CD4-positive, alpha-beta memory T cell (primary cell): ENCODE results near the gene FNDC5. TPM values are rescaled to one million over a fixed set of nuclear protein-coding genes. Genes with fewer than 3 reads are reported as not detected.

ENCODE experiments used
- CTCF ChIA-PET: fragments of 350-600 bp; sonication (Branson Sonifier 250); formaldehyde crosslinking; loops from one replicate; lab custom pipeline; 2021; ENCODE audit warnings: inconsistent platforms; ENCODE audit not compliant: partially characterized antibody; lab: Charles Lee
- POLR2A ChIA-PET: fragments of 350-600 bp; sonication (Branson Sonifier 250); formaldehyde crosslinking; loops from one replicate; lab custom pipeline; 2021; ENCODE audit not compliant: partially characterized antibody; lab: Charles Lee
- DNase-seq, 5 donors: peaks; one replicate each; pipeline versions ENCODE4 v3.0.0 to v3.0.0-alpha.2; 2020 to 2022; ENCODE audit warnings: mixed read lengths in 1 of 5
- H3K27ac ChIP-seq: one replicate; pipeline ENCODE4 v1.7.0; 2013; ENCODE audit warnings: low read depth, low read length
- H3K27me3 ChIP-seq: 2 replicates; pipeline ENCODE4 v1.7.0; 2013; ENCODE audit warnings: mild to moderate bottlenecking, low read length, moderate library complexity; ENCODE audit not compliant: insufficient read depth
- H3K36me3 ChIP-seq: 2 replicates; pipeline ENCODE4 v1.7.0; 2013; ENCODE audit warnings: mild to moderate bottlenecking, low read length, moderate library complexity; ENCODE audit not compliant: insufficient read depth
- H3K4me1 ChIP-seq: 2 replicates; pipeline ENCODE4 v1.7.0; 2013; ENCODE audit warnings: mild to moderate bottlenecking, low read length, moderate library complexity; ENCODE audit not compliant: insufficient read depth
- H3K4me3 ChIP-seq, 2 donors: one replicate each; pipeline ENCODE4 v1.7.0; 2013; ENCODE audit warnings: low read length in 2 of 2, mild to moderate bottlenecking in 1 of 2
- H3K9me3 ChIP-seq, 2 donors: one replicate each; pipeline ENCODE4 v1.7.0; 2013; ENCODE audit warnings: low read length in 2 of 2, control low read depth in 1 of 2; ENCODE audit not compliant: control insufficient read depth in 1 of 2
- H3K27ac Mint-ChIP-seq, 7 donors: one replicate each; pipeline ENCODE4 v1.8.0; 2020 to 2021; ENCODE audit warnings: mixed read lengths in 7 of 7, mild to moderate bottlenecking in 6 of 7, inconsistent platforms in 3 of 7, moderate library complexity in 3 of 7
- H3K27me3 Mint-ChIP-seq, 2 donors: one replicate each; pipeline ENCODE4 v1.8.0; 2020 to 2021; ENCODE audit warnings: mixed read lengths in 2 of 2
- H3K36me3 Mint-ChIP-seq, 2 donors: one replicate each; pipeline ENCODE4 v1.8.0; 2020 to 2021; ENCODE audit warnings: mixed read lengths in 2 of 2, inconsistent platforms in 1 of 2, mild to moderate bottlenecking in 1 of 2
- H3K4me1 Mint-ChIP-seq, 4 donors: one replicate each; pipeline ENCODE4 v1.8.0; 2020 to 2021; ENCODE audit warnings: mixed read lengths in 4 of 4, mild to moderate bottlenecking in 1 of 4
- H3K4me3 Mint-ChIP-seq, 8 donors: one replicate each; pipeline ENCODE4 v1.8.0; 2020 to 2021; ENCODE audit warnings: mixed read lengths in 8 of 8, mild to moderate bottlenecking in 7 of 8, moderate library complexity in 6 of 8, inconsistent platforms in 3 of 8
- H3K9me3 Mint-ChIP-seq, 8 donors: one replicate each; pipeline ENCODE4 v1.8.0; 2020 to 2021; ENCODE audit warnings: mixed read lengths in 8 of 8, mild to moderate bottlenecking in 5 of 8, inconsistent platforms in 3 of 8, moderate library complexity in 1 of 8
- intact Hi-C: fragments of 100-400 bp; cut with micrococcal nuclease; formaldehyde crosslinking; loops from one replicate; pipeline ENCODE4 v1.15.1; 2023
- polyA plus RNA-seq, 2 donors: library from polyadenylated mRNA; unstranded; fragments of 300-500 nt; fragmentation: Illumina TruSeq; gene quantifications; one replicate each; pipeline ENCODE4 v1.2.3, GENCODE V29; 2021
- total RNA-seq, 2 experiments: library from RNA; stranded (reverse); gene quantifications; one replicate each; pipeline ENCODE4 v1.2.3, GENCODE V29; 2021

Gene FNDC5
- total and polyA plus RNA-seq, 4 experiments from 2014 or later = not detected

- Mint-ChIP-seq H3K36me3 (no peaks in the 10 kb centered on the region), H3K4me1 (peaks cover 2 to 14% (median 9%) of the 10 kb centered on the region in 4 donors), H3K4me3 (peak within 1 kb of the TSS; percentile 72 to 87 (median 76)), H3K9me3 (no peaks in the 10 kb centered on the region), H3K27ac (peak within 1 kb of the TSS in 2 of 7 donors; percentile 37 to 73), H3K27me3 (peaks cover 30 to 42% of the 10 kb centered on the region in 2 donors)
- DNase-seq = no peak
- no peak within 1 kb of the TSS for H3K4me3 ChIP-seq
- no peaks in the 10 kb centered on the region for H3K36me3 ChIP-seq
- H3K9me3 ChIP-seq = no peaks in the 10 kb centered on the region
- intact Hi-C loops = no loop called here
- H3K4me1 ChIP-seq = peaks cover 9% of the 10 kb centered on the region
- H3K27ac ChIP-seq = no peak within 1 kb of the TSS
- H3K27me3 ChIP-seq = peaks cover 13% of the 10 kb centered on the region
- ChIA-PET CTCF (no interaction called here), POLR2A (no interaction called here)
Observed at GRCh38 chr1:32900956-32901822, 30.5 kb upstream of the FNDC5 start, which contains the start of gene TMEM54. TMEM54 (minus strand) TSS chr1:32901389; CDS start chr1:32901238, 151 bp downstream.

GRCh38 chr1:32900371-32900955, 29.8 kb upstream of the FNDC5 start:
- Mint-ChIP-seq H3K4me1 (peaks cover 2 to 14% (median 9%) of the 10 kb centered on the region in 4 donors), H3K27me3 (peaks cover 32 to 44% of the 10 kb centered on the region in 2 donors), H3K4me3 (peak overlapping the region; percentile 55 to 76 (median 70)), H3K27ac (no peak overlapping the region), H3K36me3 (no peaks in the 10 kb centered on the region), H3K9me3 (no peaks in the 10 kb centered on the region)
- ChIA-PET CTCF (interaction anchor here (1.4 kb wide), 1 partner anchor 11 kb away, joined by 3 read pairs; no protein-coding TSS in a partner anchor), POLR2A (no interaction called here)
- Histone ChIP-seq H3K4me3 (no peak overlapping the region), H3K4me1 (peaks cover 9% of the 10 kb centered on the region), H3K27me3 (peaks cover 13% of the 10 kb centered on the region), H3K27ac (no peak overlapping the region), H3K9me3 (no peaks in the 10 kb centered on the region), H3K36me3 (no peaks in the 10 kb centered on the region)
- intact Hi-C loops = no loop called here
- no peak for DNase-seq

GRCh38 chr1:32899586-32900296, 29.0 kb upstream of the FNDC5 start:
- H3K27ac Mint-ChIP-seq = no peak overlapping the region
- Histone ChIP-seq H3K27me3 (peaks cover 13% of the 10 kb centered on the region), H3K4me1 (peaks cover 9% of the 10 kb centered on the region), H3K4me3 (no peak overlapping the region), H3K9me3 (no peaks in the 10 kb centered on the region), H3K27ac (no peak overlapping the region), H3K36me3 (no peaks in the 10 kb centered on the region)
- ChIA-PET CTCF (interaction anchor here (1.4 kb wide), 1 partner anchor 10 kb away, joined by 3 read pairs; no protein-coding TSS in a partner anchor), POLR2A (no interaction called here)
- no peaks in the 10 kb centered on the region for H3K9me3 Mint-ChIP-seq
- no peaks in the 10 kb centered on the region for H3K36me3 Mint-ChIP-seq
- peaks cover 32 to 44% of the 10 kb centered on the region in 2 donors for H3K27me3 Mint-ChIP-seq
- peak overlapping the region in 2 of 8 donors; percentile 13 to 70 for H3K4me3 Mint-ChIP-seq
- no peak for DNase-seq
- H3K4me1 Mint-ChIP-seq = peaks cover 2 to 14% (median 9%) of the 10 kb centered on the region in 4 donors
- intact Hi-C loops = no loop called here

- POLR2A ChIA-PET = no interaction called here
- Histone ChIP-seq H3K4me3 (no peak overlapping the region), H3K27ac (no peak overlapping the region), H3K9me3 (no peaks in the 10 kb centered on the region), H3K36me3 (no peaks in the 10 kb centered on the region), H3K4me1 (peaks cover 9% of the 10 kb centered on the region), H3K27me3 (peaks cover 14% of the 10 kb centered on the region)
- Mint-ChIP-seq H3K9me3 (no peaks in the 10 kb centered on the region), H3K4me3 (peak overlapping the region in 3 of 8 donors; percentile 7 to 17 (median 9)), H3K4me1 (peaks cover 2 to 14% (median 9%) of the 10 kb centered on the region in 4 donors), H3K36me3 (no peaks in the 10 kb centered on the region), H3K27ac (no peak overlapping the region), H3K27me3 (peaks cover 32 to 42% of the 10 kb centered on the region in 2 donors)
- CTCF ChIA-PET = interaction anchor here (1.3 to 1.4 kb wide), 2 partner anchors 9 to 156 kb away, joined by 3 to 5 read pairs; no protein-coding TSS in a partner anchor
- DNase-seq = no peak
- intact Hi-C loops = no loop called here
Observed at GRCh38 chr1:32898958-32899357, 28.2 kb upstream of the FNDC5 start.

GRCh38 chr1:32898056-32898455, 27.3 kb upstream of the FNDC5 start:
- H3K27me3 ChIP-seq = peaks cover 18% of the 10 kb centered on the region
- no peaks in the 10 kb centered on the region for H3K36me3 ChIP-seq
- no peak overlapping the region for H3K27ac Mint-ChIP-seq
- H3K27ac ChIP-seq = no peak overlapping the region
- H3K36me3 Mint-ChIP-seq = no peaks in the 10 kb centered on the region
- peaks cover 13% of the 10 kb centered on the region for H3K4me1 ChIP-seq
- DNase-seq = no peak
- H3K9me3 Mint-ChIP-seq = no peaks in the 10 kb centered on the region
- ChIA-PET POLR2A (no interaction called here), CTCF (interaction anchor here (1.3 kb wide), 1 partner anchor 157 kb away, joined by 5 read pairs; no protein-coding TSS in a partner anchor)
- H3K4me3 Mint-ChIP-seq = peak overlapping the region in 2 of 8 donors; percentile 5 to 39
- no peaks in the 10 kb centered on the region for H3K9me3 ChIP-seq
- H3K27me3 Mint-ChIP-seq = peaks cover 29 to 42% of the 10 kb centered on the region in 2 donors
- intact Hi-C loops = no loop called here
- peaks cover 2 to 14% (median 9%) of the 10 kb centered on the region in 4 donors for H3K4me1 Mint-ChIP-seq
- no peak overlapping the region for H3K4me3 ChIP-seq

- peaks cover 13% of the 10 kb centered on the region for H3K4me1 ChIP-seq
- intact Hi-C loops = no loop called here
- H3K27me3 Mint-ChIP-seq = peaks cover 29 to 42% of the 10 kb centered on the region in 2 donors
- no peaks in the 10 kb centered on the region for H3K36me3 ChIP-seq
- no peak overlapping the region for H3K27ac Mint-ChIP-seq
- H3K4me3 Mint-ChIP-seq = peak overlapping the region in 2 of 8 donors; percentile 5 to 39
- ChIA-PET POLR2A (no interaction called here), CTCF (no interaction called here)
- H3K4me1 Mint-ChIP-seq = peaks cover 5 to 18% (median 13%) of the 10 kb centered on the region in 4 donors
- H3K4me3 ChIP-seq = no peak overlapping the region
- no peaks in the 10 kb centered on the region for H3K9me3 Mint-ChIP-seq
- DNase-seq = no peak
- no peaks in the 10 kb centered on the region for H3K36me3 Mint-ChIP-seq
- peaks cover 22% of the 10 kb centered on the region for H3K27me3 ChIP-seq
- H3K9me3 ChIP-seq = no peaks in the 10 kb centered on the region
- H3K27ac ChIP-seq = no peak overlapping the region
Observed at GRCh38 chr1:32897082-32898049, 26.7 kb upstream of the FNDC5 start.
